ENCODE measurements around the gene KCNK10.

Gene KCNK10

GRCh38 chr14:88300817-88301216 is 22.3 kb downstream of the KCNK10 start:
- Histone ChIP-seq H3K4me3 (ENCODE audit: insufficient read depth, low read length, poor library complexity, severe bottlenecking) (no peak overlapping the region), H3K9me3 (ENCODE audit: insufficient read depth, low read length) (no peaks in the 10 kb centered on the region), H3K9me2 (replicated peaks; ENCODE audit: insufficient read depth, low read length) (no peaks in the 10 kb centered on the region), H4K20me1 (ENCODE audit: low read depth, low read length) (no peaks in the 10 kb centered on the region), H3K79me2 (ENCODE audit: insufficient read depth, low read length) (no peaks in the 10 kb centered on the region), H3K4me2 (ENCODE audit: low read depth, low read length, poor library complexity, severe bottlenecking) (no peak overlapping the region), H3F3A (ENCODE audit: insufficient read depth) (no peaks in the 10 kb centered on the region), H3K9ac (ENCODE audit: low read length) (no peak overlapping the region), H2AFZ (ENCODE audit: low read depth, low read length, severe bottlenecking) (no peak overlapping the region), H3K27me3 (ENCODE audit: low read length) (no peaks in the 10 kb centered on the region), H3K27ac (ENCODE audit: low read depth, low read length) (no peak overlapping the region), H3K36me3 (ENCODE audit: low read length) (no peaks in the 10 kb centered on the region)
- TF ChIP-seq CTCF (IDR thresholded peaks at IDR 0.05; ENCODE audit: insufficient read depth, low read length, poor library complexity, severe bottlenecking) (no peak), EZH2phosphoT487 (conservative IDR thresholded peaks at IDR 0.05; ENCODE audit: low read length) (no peak)

GRCh38 chr14:88299865-88300530 is 23.1 kb downstream of the KCNK10 start:
- H3F3A ChIP-seq (ENCODE audit: insufficient read depth): no peaks in the 10 kb centered on the region
- TF ChIP-seq EZH2phosphoT487 (conservative IDR thresholded peaks at IDR 0.05; ENCODE audit: low read length) (no peak), CTCF (IDR thresholded peaks at IDR 0.05; ENCODE audit: insufficient read depth, low read length, poor library complexity, severe bottlenecking) (no peak)
- no peaks in the 10 kb centered on the region for H3K36me3 ChIP-seq (ENCODE audit: low read length)
- H4K20me1 ChIP-seq (ENCODE audit: low read depth, low read length): no peaks in the 10 kb centered on the region
- H3K27ac ChIP-seq (ENCODE audit: low read depth, low read length): no peak overlapping the region
- H3K4me2 ChIP-seq (ENCODE audit: low read depth, low read length, poor library complexity, severe bottlenecking): no peak overlapping the region
- H3K9me2 ChIP-seq (replicated peaks; ENCODE audit: insufficient read depth, low read length): no peaks in the 10 kb centered on the region
- H3K27me3 ChIP-seq (ENCODE audit: low read length): no peaks in the 10 kb centered on the region
- H3K79me2 ChIP-seq (ENCODE audit: insufficient read depth, low read length): no peaks in the 10 kb centered on the region
- H3K9me3 ChIP-seq (ENCODE audit: insufficient read depth, low read length): no peaks in the 10 kb centered on the region
- H2AFZ ChIP-seq (ENCODE audit: low read depth, low read length, severe bottlenecking): no peak overlapping the region
- no peak overlapping the region for H3K4me3 ChIP-seq (ENCODE audit: insufficient read depth, low read length, poor library complexity, severe bottlenecking)
- H3K9ac ChIP-seq (ENCODE audit: low read length): no peak overlapping the region

GRCh38 chr14:88297306-88297705 is 25.8 kb downstream of the KCNK10 start:
- no peak overlapping the region for H3K27ac ChIP-seq (ENCODE audit: low read depth, low read length)
- no peak overlapping the region for H3K4me3 ChIP-seq (ENCODE audit: insufficient read depth, low read length, poor library complexity, severe bottlenecking)
- TF ChIP-seq EZH2phosphoT487 (conservative IDR thresholded peaks at IDR 0.05; ENCODE audit: low read length) (no peak), CTCF (IDR thresholded peaks at IDR 0.05; ENCODE audit: insufficient read depth, low read length, poor library complexity, severe bottlenecking) (no peak)
- H3K9ac ChIP-seq (ENCODE audit: low read length): no peak overlapping the region
- H3K4me2 ChIP-seq (ENCODE audit: low read depth, low read length, poor library complexity, severe bottlenecking): no peak overlapping the region
- H2AFZ ChIP-seq (ENCODE audit: low read depth, low read length, severe bottlenecking): no peak overlapping the region
- H4K20me1 ChIP-seq (ENCODE audit: low read depth, low read length): no peaks in the 10 kb centered on the region
- H3K9me3 ChIP-seq (ENCODE audit: insufficient read depth, low read length): no peaks in the 10 kb centered on the region
- no peaks in the 10 kb centered on the region for H3F3A ChIP-seq (ENCODE audit: insufficient read depth)
- H3K9me2 ChIP-seq (replicated peaks; ENCODE audit: insufficient read depth, low read length): no peaks in the 10 kb centered on the region
- no peaks in the 10 kb centered on the region for H3K27me3 ChIP-seq (ENCODE audit: low read length)
- no peaks in the 10 kb centered on the region for H3K79me2 ChIP-seq (ENCODE audit: insufficient read depth, low read length)
- H3K36me3 ChIP-seq (ENCODE audit: low read length): no peaks in the 10 kb centered on the region
